AG04449 (cell line): ENCODE data around the gene DBX1.

Source experiments
- CTCF ChIA-PET: fragments of 350-600 bp; formaldehyde crosslinking; extraction: SDS; loops from one replicate; lab custom pipeline; 2021; ENCODE audit warnings: antibody characterized with exemption; lab: Yijun Ruan, JAX
- POLR2A ChIA-PET: fragments of 400-600, 350-600 bp; formaldehyde crosslinking; extraction: SDS; loops from one replicate; lab custom pipeline; 2020; ENCODE audit warnings: antibody characterized with exemption, inconsistent platforms; lab: Yijun Ruan, JAX
- DNase-seq: peaks from one replicate; pipeline ENCODE4 v3.0.0-alpha.2; 2010; ENCODE audit warnings: low read depth, low spot score
- H3K4me3 ChIP-seq: 2 replicates; pipeline ENCODE4 v1.5.1; 2011; ENCODE audit warnings: low read depth, mild to moderate bottlenecking, control low read depth, low read length
- TF ChIP-seq, protein P1 (sequence below): IDR thresholded peaks from one replicate; pipeline ENCODE4 v1.5.1; 2011; ENCODE audit warnings: mild to moderate bottlenecking, moderate library complexity, low read length, control low read depth, inconsistent platforms; ENCODE audit not compliant: insufficient read depth; ENCODE audit errors: missing control alignments

The DBX1 gene

GRCh38 chr11:20161923-20162744 is 1.9 kb upstream of the DBX1 start:
- no peak overlapping the region for H3K4me3 ChIP-seq
- TF ChIP-seq, protein P1, sequence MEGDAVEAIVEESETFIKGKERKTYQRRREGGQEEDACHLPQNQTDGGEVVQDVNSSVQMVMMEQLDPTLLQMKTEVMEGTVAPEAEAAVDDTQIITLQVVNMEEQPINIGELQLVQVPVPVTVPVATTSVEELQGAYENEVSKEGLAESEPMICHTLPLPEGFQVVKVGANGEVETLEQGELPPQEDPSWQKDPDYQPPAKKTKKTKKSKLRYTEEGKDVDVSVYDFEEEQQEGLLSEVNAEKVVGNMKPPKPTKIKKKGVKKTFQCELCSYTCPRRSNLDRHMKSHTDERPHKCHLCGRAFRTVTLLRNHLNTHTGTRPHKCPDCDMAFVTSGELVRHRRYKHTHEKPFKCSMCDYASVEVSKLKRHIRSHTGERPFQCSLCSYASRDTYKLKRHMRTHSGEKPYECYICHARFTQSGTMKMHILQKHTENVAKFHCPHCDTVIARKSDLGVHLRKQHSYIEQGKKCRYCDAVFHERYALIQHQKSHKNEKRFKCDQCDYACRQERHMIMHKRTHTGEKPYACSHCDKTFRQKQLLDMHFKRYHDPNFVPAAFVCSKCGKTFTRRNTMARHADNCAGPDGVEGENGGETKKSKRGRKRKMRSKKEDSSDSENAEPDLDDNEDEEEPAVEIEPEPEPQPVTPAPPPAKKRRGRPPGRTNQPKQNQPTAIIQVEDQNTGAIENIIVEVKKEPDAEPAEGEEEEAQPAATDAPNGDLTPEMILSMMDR: no peak
- ChIA-PET POLR2A (interaction anchor here (0.6 kb wide), 1 partner anchor 11 kb away, joined by 3 read pairs; no protein-coding TSS in a partner anchor), CTCF (no interaction called here)
- no peak for DNase-seq

DNA sequence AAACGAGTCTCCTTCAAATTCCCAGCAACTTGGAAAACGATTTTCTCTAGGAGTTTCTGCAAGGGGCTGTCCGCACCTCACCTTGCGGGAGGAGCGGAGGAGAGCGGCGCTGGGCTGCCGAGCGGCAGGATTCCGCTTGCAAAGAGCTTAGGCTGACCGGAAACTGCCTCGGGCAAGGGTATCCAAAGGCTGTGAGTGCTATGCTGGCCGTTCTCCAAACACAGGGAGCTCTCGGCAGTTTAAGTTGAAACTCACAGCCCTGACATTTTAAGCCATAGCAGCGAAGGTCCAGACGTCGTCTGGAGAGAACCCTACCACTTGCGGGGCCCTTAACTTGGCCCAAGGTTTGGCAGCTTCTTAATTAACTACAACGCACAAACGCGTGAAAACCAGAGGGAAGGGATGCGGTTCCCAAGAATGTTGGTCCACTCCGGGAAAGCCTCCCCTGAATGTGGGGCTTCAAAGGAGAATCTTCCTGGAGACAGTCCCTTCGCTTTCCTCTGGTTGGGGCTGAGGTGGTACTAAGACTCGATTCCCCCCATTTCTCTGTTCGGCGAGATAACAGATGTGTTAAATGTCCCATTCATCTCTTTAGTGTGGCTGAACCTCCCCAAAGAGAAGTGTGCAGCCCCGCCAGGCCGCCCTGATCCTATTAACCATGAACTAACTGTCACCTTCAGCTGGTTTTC is 1.1 kb upstream of the DBX1 start:
- no peak overlapping the region for H3K4me3 ChIP-seq
- ChIA-PET CTCF (interaction anchor here (1.2 kb wide), 1 partner anchor 50 kb away, joined by 3 read pairs; no protein-coding TSS in a partner anchor), POLR2A (interaction anchor here (0.6 kb wide), 1 partner anchor 12 kb away, joined by 3 read pairs; no protein-coding TSS in a partner anchor)
- no peak for DNase-seq
- TF ChIP-seq, protein P1: no peak

DNA sequence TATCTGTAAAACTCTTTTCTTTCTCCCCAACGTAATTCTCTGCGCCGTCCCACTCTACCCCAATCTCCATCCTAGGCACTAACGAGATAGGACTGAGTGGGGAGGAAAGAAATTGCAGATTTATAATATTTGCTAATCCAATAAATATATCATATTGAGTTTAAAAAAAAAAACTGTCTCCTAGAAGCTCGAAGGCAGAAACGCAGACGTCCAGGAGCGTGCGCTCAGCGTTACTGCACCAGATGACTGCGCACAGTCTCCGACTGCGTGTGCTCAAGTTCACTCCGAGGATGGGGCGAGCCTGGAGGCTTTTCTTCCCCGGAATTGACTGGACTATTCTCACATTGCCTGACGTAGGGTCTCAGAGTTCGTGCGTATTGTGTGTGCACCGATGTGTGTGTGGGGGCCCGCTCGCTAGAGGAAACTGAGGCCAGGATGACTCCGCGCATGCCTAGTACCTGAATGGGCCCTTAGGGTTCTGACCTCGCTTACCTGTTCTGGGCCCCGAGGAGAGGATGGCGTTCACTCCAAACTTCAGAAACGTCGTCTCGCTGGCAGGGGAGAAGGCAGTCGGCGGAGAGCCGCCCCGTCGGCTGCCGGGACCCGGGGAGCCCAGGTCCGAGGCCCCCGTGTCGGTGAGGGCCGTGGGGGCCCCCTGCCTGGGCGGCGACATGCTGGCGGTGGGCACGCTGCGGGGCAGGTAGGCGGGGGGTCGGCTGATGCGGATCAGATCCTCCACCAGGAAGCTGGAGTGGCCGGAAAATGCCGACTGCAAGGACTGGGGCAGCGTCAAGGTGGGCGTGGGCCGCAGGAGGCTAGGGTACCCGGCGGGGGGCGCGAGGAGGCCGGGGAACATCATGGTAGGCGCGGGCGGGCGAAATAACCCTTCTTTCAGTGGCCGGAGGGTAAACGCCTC is 551 bp downstream of the DBX1 start:
- TF ChIP-seq, protein P1: no peak
- no peak overlapping the region for H3K4me3 ChIP-seq
- POLR2A ChIA-PET: no interaction called here
- CTCF ChIA-PET: no interaction called here
- DNase-seq: no peak

GRCh38 chr11:20158597-20159257 is 1.5 kb downstream of the DBX1 start:
- POLR2A ChIA-PET: no interaction called here
- CTCF ChIA-PET: interaction anchor here (0.6 to 1.1 kb wide), 3 partner anchors 196 to 451 kb away, joined by 3 to 5 read pairs (median 3); no protein-coding TSS in a partner anchor
- TF ChIP-seq, protein P1: no peak
- H3K4me3 ChIP-seq: no peak overlapping the region
- DNase-seq: no peak

- CTCF ChIA-PET: interaction anchor here (0.7 to 1.4 kb wide), 3 partner anchors 26 to 206 kb away, joined by 3 read pairs; no protein-coding TSS in a partner anchor
- no peak for DNase-seq
- H3K4me3 ChIP-seq: no peak overlapping the region
- TF ChIP-seq, protein P1: no peak
- POLR2A ChIA-PET: no interaction called here
Observed at GRCh38 chr11:20157728-20158127, 2.5 kb downstream of the DBX1 start.
